GM12891 (cell line): ENCODE data around the gene IRGM.

Experiments
- POLR2A ChIP-seq: IDR thresholded peaks from 2 replicates; pipeline ENCODE4 v1.6.1; 2011; ENCODE audit warnings: low read depth, low read length, control low read depth
- POLR2AphosphoS5 ChIP-seq: IDR thresholded peaks from 2 replicates; pipeline ENCODE4 v1.6.1; 2011; ENCODE audit warnings: low read depth, low read length, control low read depth

DNA sequence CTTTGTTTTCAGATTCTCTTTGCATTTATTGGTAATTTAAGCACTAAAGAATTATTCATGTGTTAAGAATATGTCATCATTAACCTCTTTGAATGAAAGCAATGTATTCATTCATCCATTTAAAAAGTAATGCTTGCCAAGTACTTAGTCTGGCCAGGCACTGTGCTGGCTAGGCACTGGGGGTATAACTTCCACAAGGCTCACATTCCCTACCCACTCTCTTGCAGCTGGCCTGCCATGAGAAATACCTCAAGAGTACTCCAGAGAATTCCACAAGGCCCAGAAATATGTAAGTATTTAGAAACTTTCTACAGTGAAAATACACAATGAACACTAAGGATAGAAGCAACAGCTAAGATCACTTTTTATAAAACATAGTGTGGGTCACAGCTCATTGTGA, 33.0 kb downstream of the IRGM start:
- TF ChIP-seq POLR2A (no peak), POLR2AphosphoS5 (no peak)
